Measurements from ENCODE around the gene NOTUM.
"Not testable (repeated sequence)": the region's sequence is repeated elsewhere in the genome, so short reads cannot be mapped to it uniquely, and the experiment has no call there.

Gene NOTUM

GRCh38 chr17:81922566-81923301 is 38.3 kb downstream of the NOTUM start:
- DNase-seq, result no peak

DNA sequence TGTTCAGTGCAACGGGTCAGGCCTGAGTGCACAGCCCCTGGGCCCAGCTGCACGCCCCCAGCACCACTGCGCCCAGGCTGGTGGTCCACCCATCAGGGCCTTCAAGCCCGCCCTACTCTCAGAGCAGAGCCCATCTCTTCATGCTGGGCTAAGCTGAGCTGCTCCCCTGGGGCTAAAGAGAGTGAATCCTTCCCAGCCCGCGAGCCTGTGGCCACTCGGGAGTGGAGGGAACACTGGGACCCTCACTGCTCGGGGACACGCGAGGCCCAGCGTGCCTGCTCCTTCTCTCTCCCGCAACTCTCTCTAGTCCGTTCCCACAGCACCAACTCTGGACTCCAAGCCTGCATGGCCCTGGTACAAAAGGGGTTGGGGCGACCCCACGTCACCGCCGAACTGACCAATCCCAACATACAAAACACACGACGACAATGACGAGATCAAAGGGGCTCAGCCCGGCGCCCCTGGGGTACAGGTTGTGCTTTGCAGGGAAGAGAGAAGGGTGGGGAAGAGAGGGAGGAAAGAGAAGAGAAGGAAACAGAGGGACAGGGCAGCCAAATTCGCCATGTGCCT is 38.9 kb downstream of the NOTUM start:
- DNase-seq, result no peak

- DNase-seq, result no peak
These were observed 39.5 kb downstream of the NOTUM start for GRCh38 chr17:81921537-81921862.

- no peak for DNase-seq
These were observed 40.1 kb downstream of the NOTUM start for GRCh38 chr17:81920612-81921536.

DNA sequence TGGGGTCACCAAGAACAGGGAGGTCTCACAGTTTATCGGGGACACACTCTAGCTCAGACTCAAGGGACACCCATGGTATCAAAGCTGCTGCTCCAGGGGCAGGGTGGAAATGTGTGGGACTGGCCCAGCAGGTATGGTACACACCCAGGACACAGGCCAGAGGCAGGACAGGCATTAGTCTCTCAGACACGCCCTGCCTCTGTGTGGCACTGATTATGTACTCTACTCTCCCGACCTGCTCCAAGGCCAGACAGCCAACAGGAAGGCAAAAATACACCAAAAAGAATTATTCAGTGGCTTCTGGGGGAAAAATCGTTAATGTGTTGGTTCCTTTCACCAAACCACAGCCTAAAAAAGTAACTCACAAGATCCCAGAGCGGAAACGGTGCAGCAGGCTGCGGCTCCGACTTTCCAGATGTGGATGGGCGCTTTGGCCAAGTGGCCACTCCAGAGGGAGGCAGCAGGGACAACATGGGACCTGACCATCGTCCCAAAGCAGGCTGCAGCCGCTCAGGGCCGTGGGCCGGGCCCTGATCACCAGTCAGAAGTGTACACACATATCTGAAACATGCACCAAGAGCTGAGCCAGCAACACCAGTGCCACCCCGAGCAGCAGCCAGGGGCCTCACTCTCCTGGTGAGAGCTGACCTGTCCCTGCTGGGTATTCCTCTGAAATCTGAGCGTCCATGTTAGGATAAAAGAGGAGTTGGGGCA is 42.0 kb downstream of the NOTUM start:
- no peak for DNase-seq

DNA sequence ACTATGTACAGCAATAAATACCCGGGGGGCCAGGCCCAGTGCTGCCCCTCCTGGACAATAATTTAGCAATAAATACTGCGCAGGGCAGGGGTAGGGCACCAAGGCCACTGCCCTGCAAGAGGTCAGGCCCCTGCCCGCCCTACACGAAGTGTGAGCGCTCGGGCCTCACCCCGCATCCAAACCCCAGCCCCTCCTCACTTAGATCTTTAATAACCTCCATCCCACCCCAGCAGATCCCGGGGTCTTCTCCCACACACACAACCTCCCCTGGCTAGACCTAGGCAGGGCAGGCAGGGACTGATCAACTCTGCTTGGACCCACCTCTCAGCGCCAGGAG is 42.7 kb downstream of the NOTUM start:
- DNase-seq, result not testable (repeated sequence)

- DNase-seq, result peak; percentile 64
These were observed 43.2 kb downstream of the NOTUM start, which contains the start of gene SIRT7 for GRCh38 chr17:81917565-81918332. SIRT7 (minus strand) TSS chr17:81918176; CDS start chr17:81918131, 45 bp downstream.

- DNase-seq, result no peak
These were observed 44.6 kb downstream of the NOTUM start for GRCh38 chr17:81916234-81917001.

DNA sequence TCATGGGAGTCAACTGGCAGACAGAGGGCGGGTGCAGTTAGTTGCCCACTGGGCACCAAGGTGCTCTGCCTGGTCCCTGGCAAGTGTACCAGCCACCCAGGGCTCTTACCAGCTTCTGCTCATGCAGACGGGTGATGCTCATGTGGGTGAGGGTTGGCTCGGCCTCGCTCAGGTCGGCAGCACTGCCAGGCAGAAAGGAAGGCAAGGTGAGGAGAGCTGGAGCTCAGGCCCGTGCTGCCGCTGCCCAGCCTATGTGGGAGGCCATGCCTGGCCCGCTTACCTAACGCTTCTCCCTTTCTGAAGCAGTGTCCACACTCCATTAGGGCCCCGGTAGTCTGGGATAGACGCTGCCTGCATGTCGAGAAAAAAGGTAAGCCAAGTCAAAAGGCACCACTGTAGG is 45.7 kb downstream of the NOTUM start:
- DNase-seq, result no peak

- no peak for DNase-seq
These were observed 46.7 kb downstream of the NOTUM start for GRCh38 chr17:81914103-81914850.

DNA sequence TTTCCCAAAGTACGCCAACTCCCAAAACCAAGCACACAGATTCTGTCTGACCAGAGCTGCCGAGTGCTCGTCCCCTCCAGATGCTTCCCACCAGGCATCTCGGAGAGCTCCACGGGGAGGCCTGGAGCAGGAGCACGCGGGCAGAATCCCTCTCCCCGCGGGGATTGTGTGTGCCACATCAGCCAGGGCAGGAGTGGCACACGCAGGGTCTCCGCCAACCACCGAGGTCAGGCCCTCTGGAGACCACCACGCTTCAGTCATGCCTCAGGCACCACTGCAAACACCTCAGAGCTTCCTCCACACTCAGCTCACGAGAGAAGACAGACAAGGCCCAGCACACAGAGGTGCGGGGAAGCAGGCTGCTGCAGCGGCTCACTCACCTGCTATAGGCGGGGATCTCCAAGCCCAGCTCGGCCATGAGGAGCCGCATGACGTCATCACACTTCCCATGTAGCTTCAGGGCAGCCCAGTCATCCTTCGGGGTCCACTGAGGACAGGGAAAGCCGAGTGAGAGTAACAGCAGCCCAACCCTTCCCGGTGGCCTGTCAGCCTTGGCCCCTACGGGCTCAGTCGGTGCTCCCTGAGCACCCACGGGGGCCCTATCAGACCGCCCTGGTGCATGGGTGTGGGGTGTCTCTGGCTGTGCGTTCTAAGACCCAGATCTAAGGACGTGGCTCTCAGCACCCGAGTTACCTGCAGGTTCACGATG is 47.4 kb downstream of the NOTUM start:
- DNase-seq, result no peak

DNA sequence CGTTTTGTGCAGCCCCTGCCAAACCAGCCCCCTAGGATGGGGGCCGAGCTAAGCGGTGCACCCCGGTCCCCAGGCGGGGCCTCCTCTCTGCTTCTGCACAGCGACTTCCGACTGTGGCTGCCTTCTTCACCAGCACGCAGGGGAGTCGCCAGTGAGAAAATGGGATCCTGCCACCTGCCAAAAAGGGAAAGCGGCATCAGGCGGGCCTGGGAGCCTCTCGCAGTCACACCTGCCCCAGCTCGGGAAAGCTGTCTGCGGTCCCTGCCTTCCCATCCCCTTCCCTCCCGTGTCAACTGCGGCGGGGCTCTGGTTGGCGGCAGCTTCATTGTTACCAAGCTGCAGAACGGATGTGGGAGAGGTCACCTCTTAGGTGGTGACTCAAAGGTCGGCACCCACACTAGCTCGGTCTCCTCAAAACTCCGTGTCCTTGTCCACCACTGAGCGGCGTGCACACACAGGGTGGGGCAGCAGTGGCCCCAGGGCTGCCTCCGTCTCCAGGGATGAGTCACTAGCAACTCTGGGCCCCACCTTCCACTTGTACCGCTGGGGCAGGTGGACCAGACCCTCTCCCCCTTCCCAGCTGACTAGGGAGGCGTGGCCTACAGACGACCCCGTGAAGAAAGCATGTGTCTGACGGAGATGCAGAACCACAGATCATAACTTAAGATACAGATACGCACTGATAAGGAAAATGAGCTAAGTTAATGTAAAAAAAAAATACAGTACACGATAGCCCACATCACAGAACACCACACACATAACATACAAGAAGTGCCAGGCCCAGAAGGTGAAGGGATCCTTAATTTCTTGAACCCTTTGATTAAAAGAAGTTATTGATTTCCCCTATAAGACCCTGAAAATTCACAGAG is 48.3 kb downstream of the NOTUM start:
- no peak for DNase-seq

GRCh38 chr17:81911969-81912368 is 49.0 kb downstream of the NOTUM start:
- DNase-seq, result no peak

- DNase-seq, result peak; percentile 84
These were observed 49.6 kb downstream of the NOTUM start, which contains the start of gene PCYT2 for GRCh38 chr17:81911277-81911961. PCYT2 (minus strand) TSS chr17:81911399; CDS start chr17:81911355, 44 bp downstream.

GRCh38 chr17:81910840-81911276 is 50.1 kb downstream of the NOTUM start:
- DNase-seq, result no peak

DNA sequence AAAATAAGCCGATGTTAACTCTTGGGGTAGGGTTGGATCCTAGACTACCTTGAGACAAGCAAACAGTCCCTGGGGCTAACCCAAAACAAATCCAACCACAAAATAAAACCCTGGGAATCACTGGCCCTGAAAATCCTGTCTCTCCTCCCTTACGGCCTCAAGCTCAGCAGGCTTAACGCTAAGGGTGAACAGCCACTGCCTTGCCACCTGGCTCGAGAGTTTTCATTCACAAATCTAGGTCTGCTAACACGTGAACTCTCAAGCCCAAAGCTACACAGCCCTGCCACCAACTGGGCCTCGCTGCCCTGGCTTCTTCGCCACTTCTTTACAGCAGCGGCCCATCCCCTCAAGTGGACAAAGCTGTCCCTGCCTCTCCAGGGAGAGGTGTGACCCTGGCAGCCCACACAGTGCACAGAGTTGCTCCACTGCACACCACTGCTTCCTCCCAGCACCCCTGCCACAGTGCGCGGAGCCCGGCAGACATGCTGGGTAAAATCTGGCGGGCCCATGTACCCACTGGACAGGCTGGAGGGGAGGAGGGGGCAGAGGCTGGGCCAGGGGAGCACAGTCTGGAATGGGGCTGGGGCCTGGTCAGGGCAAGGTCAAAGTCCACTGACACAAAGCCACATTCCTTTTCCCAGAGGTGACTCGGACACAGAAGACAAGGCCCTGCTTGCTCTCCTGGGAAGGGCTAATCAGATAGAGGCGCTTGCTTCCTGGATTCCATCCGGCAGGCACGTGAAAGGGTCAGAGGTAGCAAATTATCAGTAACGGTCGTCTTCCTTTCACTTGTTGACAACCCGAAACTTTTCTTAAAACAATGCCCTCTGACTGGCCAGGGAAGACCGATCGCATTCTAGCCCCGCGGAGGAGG is 50.8 kb downstream of the NOTUM start:
- DNase-seq, result no peak

DNA sequence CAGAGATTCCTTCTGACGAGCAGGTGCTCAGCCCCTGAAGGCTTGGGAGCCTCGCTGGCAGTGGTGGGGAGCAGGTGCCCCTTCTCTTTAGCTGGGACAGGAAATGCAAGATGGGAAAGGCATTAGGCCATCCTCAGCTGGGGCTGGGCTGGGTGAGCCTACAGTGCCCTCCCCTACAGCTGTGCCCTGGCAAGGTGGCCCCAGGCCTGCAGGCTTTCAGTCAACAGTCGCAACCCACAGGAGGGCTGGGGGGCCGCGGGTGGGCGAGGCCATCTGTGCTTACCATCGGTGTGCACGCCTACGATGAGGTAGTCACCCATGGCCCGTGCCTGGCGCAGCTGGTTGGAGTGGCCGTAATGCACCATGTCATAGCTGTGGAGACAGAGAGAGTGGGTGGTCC is 51.8 kb downstream of the NOTUM start:
- DNase-seq, result no peak

All from fibroblast of upper back skin (primary cell).